Neutrophil (primary cell): Measurements from ENCODE around the gene FOXN3.
"Not testable (repeated sequence)": the region's sequence is repeated elsewhere in the genome, so short reads cannot be mapped to it uniquely, and the experiment has no call there.

Experiments
- H3K27ac ChIP-seq: fragments of 200-600 bp; sonication (generic); 2 replicates; pipeline ENCODE4 v1.5.1; 2016; ENCODE audit warnings: mild to moderate bottlenecking, moderate library complexity
- H3K27me3 ChIP-seq: fragments of 200-600 bp; sonication (generic); 2 replicates; pipeline ENCODE4 v1.6.0; 2016; ENCODE audit warnings: mild to moderate bottlenecking
- H3K36me3 ChIP-seq: fragments of 200-600 bp; sonication (generic); 2 replicates; pipeline ENCODE4 v1.5.1; 2017
- H3K4me1 ChIP-seq, 2 experiments: fragments of 200-600 bp in 1 of 2; sonication (generic) in 1 of 2; 1 replicate in 1 of 2; 2 replicates in 1 of 2; pipeline versions ENCODE4 v1.5.1 to v1.6.1; 2013 to 2016; ENCODE audit warnings: low read depth in 1 of 2, low read length in 1 of 2, mild to moderate bottlenecking in 1 of 2, moderate library complexity in 1 of 2; ENCODE audit not compliant: control insufficient read depth in 1 of 2, insufficient read depth in 1 of 2
- H3K4me3 ChIP-seq, 2 experiments: fragments of 200-600 bp in 1 of 2; sonication (generic) in 1 of 2; 1 replicate in 1 of 2; 2 replicates in 1 of 2; pipeline ENCODE4 v1.5.1; 2013 to 2016; ENCODE audit warnings: low read depth in 1 of 2, low read length in 1 of 2, mild to moderate bottlenecking in 1 of 2, moderate library complexity in 1 of 2
- H3K9me3 ChIP-seq: fragments of 200-600 bp; sonication (generic); 2 replicates; pipeline ENCODE4 v1.5.1; 2016
- CTCF ChIP-seq: fragments of 200-600 bp; sonication (generic); IDR thresholded peaks from 2 replicates; pipeline ENCODE4 v1.5.1; 2016; ENCODE audit warnings: antibody characterized with exemption

Gene FOXN3

DNA sequence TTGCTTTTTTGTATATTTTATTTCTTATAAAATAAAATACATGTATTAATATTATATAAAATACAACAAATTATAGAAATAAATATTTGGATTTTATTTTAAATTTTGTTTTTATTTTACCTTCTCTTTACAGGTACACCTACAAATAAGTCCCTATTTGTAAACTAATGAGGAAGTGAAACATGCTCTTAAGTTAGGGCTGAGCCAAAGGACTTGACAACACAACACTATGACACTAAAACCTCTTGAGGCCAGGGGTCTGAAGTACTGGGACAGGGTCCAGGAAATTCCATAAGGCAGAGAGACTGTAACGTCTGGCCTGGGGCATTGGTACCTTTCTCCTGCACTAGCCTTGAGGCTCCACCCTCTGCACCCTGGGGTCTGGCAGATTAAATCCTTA lies 293.2 kb downstream of the FOXN3 start:
- TF ChIP-seq CTCF: no peak
- H3K9me3 ChIP-seq: no peaks in the 10 kb centered on the region
- no peak overlapping the region for H3K4me3 ChIP-seq
- peaks cover 6% of the 10 kb centered on the region for H3K27me3 ChIP-seq
- H3K4me1 ChIP-seq: no peaks in the 10 kb centered on the region
- H3K36me3 ChIP-seq: no peaks in the 10 kb centered on the region
- no peak overlapping the region for H3K27ac ChIP-seq

- peaks cover 6% of the 10 kb centered on the region for H3K27me3 ChIP-seq
- no peak overlapping the region for H3K27ac ChIP-seq
- no peaks in the 10 kb centered on the region for H3K9me3 ChIP-seq
- H3K4me1 ChIP-seq: no peaks in the 10 kb centered on the region
- no peaks in the 10 kb centered on the region for H3K36me3 ChIP-seq
- TF ChIP-seq CTCF: no peak
- no peak overlapping the region for H3K4me3 ChIP-seq
Measured at GRCh38 chr14:89123215-89123614, 293.8 kb downstream of the FOXN3 start.

DNA sequence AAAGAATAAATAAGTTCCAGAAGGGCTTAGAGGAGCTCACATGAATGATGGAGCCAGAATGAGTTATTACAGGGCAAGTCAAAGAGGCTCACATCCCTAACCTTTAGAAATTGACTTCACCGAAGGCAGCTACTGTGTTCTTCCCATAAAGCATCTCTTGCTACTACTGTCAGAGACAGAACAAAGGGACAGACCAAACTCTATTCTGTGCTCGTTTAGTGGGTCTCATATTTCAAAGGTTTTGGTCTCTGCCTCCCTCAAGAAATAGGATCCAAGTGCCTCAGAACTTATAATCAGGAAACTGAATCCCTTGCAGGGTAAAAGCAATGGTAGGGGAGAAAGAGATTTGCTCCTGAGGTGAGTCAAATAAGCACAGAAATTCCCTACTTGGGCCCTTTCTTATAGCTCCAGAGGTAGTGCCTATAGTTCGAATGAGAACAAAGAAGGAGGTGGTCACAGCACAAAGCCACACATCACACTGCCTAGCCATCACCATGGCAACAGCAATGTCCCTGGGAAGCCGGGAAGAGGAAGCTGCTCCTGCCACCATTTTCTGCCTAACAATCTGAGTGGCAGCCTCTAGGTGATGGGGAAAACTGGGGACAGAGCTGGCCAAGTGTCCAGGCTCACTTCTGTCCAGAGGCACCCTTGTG lies 294.9 kb downstream of the FOXN3 start:
- Histone ChIP-seq H3K4me1 (no peaks in the 10 kb centered on the region), H3K9me3 (no peaks in the 10 kb centered on the region), H3K4me3 (no peak overlapping the region), H3K36me3 (no peaks in the 10 kb centered on the region), H3K27me3 (peaks cover 6% of the 10 kb centered on the region), H3K27ac (no peak overlapping the region)
- TF ChIP-seq CTCF: no peak

GRCh38 chr14:89117012-89117411 lies 300.0 kb downstream of the FOXN3 start:
- H3K27me3 ChIP-seq: no peaks in the 10 kb centered on the region
- no peaks in the 10 kb centered on the region for H3K9me3 ChIP-seq

GRCh38 chr14:89114109-89114508 lies 302.9 kb downstream of the FOXN3 start:
- Histone ChIP-seq H3K36me3 (no peaks in the 10 kb centered on the region), H3K4me3 (no peak overlapping the region), H3K4me1 (no peaks in the 10 kb centered on the region), H3K9me3 (no peaks in the 10 kb centered on the region), H3K27me3 (no peaks in the 10 kb centered on the region), H3K27ac (no peak overlapping the region)
- no peak for TF ChIP-seq CTCF

More at GRCh38 chr14:89117012-89117411, 300.0 kb downstream of the FOXN3 start:
- Histone ChIP-seq H3K4me1 (no peaks in the 10 kb centered on the region), H3K36me3 (no peaks in the 10 kb centered on the region), H3K27ac (no peak overlapping the region), H3K4me3 (no peak overlapping the region)
- no peak for TF ChIP-seq CTCF

DNA sequence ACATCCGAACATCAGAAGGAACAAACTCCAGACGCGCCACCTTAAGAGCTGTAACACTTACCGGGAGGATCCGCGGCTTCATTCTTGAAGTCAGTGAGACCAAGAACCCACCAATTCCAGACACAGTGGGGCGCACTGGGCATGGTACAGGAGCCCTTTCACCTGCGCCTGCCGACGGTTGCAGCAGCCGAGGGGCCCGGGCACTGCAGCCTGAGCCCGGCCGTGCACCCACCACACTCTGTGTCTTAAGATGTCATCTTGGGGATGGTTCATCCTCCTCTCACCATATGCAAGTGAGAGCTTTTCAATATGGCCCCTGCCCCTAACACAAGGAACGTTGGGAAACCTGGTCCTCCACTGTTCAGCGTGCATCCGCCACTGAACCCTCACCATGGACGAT lies 304.3 kb downstream of the FOXN3 start:
- no peak for TF ChIP-seq CTCF
- no peaks in the 10 kb centered on the region for H3K27me3 ChIP-seq
- no peak overlapping the region for H3K4me3 ChIP-seq
- no peaks in the 10 kb centered on the region for H3K36me3 ChIP-seq
- no peaks in the 10 kb centered on the region for H3K9me3 ChIP-seq
- H3K27ac ChIP-seq: no peak overlapping the region
- no peaks in the 10 kb centered on the region for H3K4me1 ChIP-seq

DNA sequence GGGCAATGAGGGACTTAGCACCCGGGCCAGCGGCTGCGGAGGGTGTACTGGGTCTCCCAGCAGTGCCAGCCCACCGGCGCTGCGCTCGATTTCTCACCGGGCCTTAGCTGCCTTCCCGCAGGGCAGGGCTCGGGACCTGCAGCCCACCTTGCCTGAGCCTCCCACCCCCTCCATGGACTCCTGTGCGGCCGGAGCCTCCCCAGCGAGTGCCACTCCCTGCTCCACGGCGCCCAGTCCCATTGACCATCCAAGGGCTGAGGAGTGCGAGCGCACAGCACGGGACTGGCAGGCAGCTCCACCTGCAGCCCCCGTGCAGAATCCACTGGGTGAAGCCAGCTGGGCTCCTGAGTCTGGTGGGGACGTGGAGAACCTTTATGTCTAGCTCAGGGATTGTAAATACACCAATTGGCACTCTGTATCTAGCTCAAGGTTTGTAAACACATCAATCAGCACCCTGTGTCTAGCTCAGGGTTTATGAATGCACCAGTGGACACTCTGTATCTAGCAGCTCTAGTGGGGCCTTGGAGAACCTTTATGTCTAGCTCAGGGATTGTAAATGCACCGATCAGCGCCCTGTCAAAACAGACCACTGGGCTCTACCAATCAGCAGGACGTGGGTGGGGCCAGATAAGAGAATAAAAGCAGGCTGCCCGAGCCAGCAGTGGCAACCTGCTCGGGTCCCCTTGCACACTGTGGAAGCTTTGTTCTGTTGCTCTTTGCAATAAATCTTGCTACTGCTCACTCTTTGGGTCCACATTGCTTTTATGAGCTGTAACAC lies 305.1 kb downstream of the FOXN3 start:
- not testable (repeated sequence) for H3K27me3 ChIP-seq, H3K9me3 ChIP-seq, H3K4me1 ChIP-seq, H3K4me3 ChIP-seq, H3K36me3 ChIP-seq, H3K27ac ChIP-seq

DNA sequence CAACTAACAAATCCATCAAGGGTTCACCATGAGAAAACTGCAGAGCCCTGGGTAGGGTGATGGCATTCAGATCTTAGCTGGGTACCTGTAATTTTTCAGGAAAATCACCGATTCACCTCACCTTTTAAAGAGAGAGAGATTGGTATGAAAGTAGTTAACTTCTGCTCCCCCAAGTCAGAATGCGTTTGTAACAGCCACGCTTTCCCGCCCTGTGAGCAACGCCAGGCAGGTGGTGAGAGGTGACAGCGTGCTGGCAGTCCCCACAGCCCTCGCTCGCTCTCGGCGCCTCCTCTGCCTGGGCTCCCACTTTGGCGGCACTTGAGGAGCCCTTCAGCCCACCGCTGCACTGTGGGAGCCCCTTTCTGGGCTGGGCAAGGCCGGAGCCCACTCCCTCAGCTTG lies 305.8 kb downstream of the FOXN3 start:
- H3K27ac ChIP-seq, H3K4me3 ChIP-seq, H3K4me1 ChIP-seq, H3K36me3 ChIP-seq, H3K27me3 ChIP-seq, H3K9me3 ChIP-seq: not testable (repeated sequence)
